ENCODE data around the gene KDM8.
"Not testable (repeated sequence)": the region's sequence is repeated elsewhere in the genome, so short reads cannot be mapped to it uniquely, and the experiment has no call there.

KDM8 gene

DNA sequence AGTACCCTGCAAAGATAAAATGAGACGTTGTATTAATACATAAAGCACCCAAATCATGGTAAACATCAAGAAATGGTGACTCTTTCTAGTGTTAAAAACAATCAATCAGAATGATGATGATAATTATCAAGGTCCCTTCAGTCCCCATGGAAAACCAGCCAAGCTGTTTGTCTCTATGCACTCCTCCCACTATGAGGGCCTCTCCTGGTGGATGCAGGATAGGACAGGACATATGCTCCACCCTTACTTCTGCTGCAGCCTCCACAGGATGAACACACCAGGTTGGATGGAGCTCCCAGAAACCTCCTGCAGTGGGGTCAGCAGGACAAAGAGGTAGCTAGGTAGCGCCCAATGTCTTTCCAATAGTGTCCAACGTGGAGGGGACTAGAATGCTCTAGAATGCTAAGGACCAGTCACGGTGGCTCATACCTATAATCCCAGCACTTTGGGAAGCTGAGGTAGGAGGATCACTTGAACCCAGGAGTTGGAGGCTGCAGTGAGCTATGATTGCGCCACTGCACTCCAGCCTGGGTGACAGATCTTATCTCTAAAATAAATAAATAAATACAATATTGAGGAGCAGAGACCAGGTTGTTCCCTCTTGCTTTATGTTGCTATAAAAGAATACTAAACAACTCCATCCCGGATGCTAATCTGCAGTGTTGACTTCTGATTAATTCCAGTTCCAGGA is 9.9 kb upstream of the KDM8 start:
- no peak for DNase-seq

DNA sequence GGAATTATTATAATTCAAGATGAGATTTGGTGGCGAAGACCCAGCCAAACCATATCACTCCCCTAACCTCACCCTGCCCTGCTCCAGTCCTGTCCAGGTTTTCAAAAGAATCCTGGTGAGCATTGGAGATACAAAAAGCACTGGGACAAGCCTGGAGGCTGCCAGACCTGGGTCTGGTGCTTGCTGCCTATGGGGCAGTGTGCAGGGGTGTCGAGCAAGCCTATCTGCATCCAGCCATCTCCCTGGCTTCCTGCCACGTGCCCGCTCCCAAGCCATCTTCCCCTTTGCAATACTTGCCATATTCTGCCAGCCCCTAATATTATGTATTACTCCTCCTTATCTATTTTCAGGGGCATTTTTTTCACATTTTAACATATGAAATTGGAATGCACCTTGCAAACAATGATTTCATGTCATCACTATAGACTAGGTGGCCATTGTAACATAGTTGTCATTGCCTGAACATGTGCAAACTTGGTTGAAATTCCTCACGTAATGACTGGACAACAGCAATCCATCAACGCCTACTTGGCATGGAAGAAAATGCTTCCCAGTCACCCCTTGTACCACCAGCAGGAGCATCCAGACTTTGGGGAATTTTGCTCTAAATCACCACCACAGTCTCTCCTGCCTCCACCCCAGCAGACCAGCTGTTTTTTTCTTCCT is 8.1 kb upstream of the KDM8 start:
- DNase-seq, result no peak

DNA sequence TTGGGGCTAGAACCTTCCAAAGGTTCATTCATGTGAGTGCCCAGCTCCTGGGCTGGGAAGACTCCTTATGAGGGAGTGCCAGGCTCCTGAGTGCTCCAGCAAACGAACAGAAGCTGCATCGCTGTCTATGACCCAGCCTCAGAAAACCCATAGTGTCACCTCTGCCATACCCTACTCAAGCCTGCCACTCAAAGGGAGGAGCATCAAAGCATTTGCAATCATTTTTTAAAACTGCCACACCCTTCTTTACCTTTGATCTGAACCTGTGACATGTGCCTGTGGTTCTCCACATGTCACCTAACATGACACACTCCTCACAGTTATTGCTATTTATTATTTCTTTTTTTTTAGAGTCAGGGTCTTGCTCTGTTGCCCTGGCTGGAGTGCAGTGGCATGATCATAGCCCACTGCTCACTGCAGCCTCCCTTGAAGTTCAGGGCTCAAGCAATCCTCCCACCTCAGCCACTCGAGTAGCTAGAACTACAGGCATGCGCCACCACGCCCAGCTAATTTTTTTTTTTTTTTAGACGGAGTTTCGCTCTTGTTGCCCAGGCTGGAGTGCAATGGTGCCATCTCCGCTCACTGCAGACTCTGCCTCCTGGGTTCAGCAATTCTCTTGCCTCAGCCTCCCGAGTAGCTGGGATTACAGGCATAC is 7.3 kb upstream of the KDM8 start:
- no peak for DNase-seq

DNA sequence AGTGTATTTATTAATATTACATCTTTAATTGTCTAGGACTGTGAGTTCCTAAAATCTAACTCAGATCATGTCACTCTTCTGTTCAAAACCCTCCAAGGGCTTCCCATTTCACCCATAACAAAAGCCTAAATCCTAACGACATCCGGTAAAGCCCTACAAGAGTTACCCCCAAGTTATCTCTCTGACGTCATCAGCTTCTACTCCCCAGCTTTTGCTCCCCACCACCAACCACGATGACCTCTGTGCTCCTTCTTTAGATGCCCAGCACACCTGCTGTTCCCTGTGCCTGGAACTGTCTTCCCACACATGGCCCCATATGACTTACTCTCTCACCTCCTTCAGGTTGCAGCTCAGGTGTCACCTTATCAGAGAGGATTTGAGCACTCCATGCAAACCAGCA is 6.3 kb upstream of the KDM8 start:
- no peak for DNase-seq

DNA sequence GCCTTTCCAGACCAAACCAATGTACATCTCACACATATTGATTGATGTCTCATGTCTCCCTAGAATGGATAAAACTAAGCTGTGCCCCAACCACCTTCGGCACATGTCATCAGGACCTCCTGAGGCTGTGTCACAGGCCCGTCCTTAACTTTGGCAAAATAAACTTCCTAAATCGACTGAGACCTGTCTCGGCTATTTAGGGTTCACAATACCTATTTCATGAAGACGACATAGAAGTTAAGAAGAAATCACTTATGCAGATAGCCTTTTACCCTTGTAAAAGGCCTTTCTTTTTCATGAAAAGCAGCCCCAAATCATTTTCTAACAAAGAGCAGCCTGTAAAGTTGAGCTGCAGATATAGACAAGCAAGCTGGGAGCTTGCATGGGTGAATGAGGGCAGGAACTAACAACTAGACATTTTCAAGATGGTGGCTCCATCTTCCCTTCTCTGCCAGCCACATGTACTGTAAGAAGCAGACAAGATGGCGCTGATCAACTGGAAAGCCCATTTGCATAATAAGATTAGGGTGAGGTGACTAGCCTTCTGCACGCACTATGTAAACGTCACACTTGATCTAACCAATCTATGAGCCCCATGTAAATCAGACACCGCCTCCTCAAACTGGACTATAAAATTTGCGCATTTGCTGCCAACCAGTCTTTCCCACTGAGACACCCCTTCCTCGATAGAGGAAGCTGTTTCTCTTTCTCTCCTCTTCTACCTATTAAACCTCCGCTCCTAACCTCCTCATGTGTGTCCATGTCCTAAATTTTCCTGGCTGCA is 4.7 kb upstream of the KDM8 start:
- DNase-seq, result no peak

DNA sequence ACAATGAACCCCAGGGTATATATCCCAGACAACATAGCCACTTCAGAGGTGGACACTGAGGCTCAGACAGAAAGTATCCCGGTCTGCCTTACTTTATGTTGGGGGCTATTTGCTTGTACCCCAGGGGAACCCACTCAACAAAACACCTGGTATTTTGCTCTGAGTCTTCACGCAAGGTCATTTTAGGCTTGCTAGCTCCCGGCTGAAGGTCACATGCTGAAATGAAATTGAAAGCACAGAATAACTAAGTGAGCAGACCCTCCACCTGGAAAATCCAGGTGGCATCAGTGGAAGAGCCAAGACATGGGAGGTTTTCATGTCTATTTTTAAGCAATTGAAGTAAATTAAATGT is 4.1 kb upstream of the KDM8 start:
- DNase-seq, result no peak

DNA sequence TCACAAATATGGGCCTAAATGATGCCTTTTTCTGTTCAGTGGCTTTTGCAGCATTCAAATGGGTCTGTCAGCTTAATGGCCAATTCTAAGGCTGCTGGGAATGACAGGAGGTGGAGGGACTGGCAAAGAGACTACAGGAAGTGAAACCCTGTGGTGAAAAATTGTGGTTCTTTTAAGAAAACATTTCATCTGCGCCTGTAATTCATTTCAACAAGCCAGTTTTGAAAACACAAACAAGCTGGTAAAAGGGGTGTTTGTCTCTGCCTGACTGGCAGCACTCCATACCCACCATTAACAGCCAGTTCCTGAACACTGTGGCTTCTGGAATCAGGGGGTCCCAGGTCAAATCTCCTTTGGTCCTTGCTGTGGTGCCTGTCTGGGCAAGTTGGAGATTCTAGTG is 3.6 kb upstream of the KDM8 start:
- no peak for DNase-seq

DNA sequence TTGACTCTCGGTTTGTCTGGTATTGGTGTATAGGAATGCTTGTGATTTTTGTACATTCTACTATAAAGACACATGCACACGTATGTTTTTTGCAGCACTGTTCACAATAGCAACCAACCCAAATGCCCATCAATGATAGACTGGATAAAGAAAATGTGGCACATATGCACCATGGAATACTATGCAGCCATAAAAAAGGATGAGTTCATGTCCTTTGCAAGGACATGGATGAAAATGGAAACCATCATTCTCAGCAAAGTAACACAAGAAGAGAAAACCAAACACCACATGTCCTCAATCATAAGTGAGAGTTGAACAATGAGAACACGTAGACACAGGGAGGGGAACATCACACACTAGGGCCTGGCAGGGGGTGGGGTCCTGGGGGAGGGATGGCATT is 2.4 kb upstream of the KDM8 start:
- not testable (repeated sequence) for DNase-seq

DNA sequence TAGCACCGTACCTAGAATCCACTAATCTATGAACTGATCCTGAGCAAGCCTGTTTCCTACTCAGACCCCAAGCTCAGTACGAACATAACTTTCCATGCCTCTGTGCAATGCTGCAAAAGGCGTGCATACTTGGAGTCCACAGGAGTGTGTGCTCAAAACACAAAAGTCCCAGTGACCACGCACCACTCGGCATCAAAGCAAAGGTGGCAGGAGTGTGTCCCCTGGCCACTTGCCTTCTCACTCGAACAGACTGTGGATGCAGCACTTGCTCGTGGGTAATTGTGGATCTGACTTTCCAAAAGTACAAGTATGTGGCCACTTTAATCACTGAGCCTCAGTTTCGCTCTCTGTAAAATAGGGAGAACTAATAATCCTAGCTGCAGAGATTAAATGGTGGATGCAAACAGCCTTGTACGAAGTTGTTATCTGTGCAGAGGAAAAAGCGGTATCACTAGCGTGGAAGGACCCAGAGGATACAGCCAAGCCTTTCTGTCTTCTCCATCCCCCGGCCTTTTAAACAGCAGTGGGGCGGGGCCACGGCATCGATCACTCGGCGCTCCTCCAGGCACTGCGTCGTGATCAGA is 311 bp upstream of the KDM8 start:
- DNase-seq, result no peak

DNA sequence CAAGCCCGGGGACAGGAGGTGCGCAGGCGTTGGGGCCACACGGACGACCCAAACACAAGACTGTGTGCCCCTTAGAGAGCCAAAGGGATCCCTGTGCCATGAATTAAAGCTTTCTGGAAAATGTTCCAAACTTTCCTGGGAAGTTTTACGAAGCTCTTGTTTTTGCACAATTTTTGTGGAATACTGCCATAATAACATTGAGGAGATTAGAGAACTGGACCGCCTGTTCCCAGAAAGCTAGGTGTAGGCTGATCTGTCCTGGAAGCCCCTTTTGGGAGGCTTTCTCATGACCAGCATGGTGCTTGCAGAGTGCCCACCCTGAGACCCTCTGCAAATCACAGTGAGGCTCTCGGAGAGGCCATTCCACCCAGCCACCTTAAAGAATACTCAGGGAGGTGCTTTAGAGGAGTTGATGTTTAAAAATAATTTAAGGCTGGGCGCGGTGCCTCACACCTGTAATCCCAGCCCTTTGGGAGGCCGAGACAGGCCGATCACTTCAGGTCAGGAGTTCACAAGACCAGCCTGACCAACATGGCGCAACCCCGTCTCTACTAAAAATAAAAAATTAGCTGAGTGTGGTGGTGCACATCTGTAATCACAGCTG is 1.1 kb downstream of the KDM8 start:
- no peak for DNase-seq

DNA sequence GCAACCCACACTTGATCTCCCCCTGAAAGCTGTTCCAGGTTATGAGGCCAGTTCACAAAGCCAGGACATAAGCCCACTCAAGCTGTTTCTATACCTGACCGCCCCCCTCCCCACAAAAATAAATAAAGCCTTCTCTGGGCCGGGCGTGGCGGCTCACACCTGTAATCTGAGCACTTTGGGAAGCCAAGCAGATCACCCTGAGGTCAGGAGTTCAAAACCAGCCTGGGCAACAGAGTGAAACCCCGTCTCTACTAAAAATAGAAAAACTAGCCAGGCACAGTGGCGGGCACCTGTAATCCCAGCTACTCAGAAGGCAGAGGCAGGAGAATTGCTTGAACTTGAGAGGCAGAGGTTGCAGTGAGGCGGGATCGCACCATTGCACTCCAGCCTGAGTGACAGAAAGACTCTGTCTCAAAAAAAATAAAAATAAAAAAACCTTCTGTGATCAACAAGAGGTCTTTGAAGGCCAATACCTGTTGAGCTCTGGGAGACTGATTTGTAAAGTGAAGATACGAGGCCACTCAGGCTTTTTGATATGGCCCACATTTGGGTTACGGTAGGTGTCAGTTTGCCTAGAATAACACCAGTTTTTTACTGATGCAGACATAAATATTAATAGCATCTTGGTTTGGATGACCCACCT is 2.2 kb downstream of the KDM8 start:
- no peak for DNase-seq

DNA sequence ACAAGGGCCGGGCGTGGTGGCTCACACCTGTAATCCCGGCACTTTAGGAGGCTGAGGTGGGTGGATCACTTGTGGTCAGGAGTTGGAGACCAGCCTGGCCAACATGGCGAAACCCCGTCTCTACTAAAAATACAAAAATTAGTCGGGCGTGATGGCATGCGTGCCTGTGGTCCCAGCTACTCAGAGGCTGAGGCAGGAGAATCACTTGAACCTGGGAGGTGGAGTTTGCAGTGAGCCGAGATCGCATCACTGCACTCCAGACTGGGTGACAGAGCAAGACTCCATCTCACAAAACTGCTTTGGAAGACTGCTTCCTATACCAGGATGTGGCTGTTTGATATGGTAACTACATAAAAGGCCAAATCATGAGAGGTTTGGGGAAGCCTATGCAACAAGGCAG is 3.8 kb downstream of the KDM8 start:
- not testable (repeated sequence) for DNase-seq

DNA sequence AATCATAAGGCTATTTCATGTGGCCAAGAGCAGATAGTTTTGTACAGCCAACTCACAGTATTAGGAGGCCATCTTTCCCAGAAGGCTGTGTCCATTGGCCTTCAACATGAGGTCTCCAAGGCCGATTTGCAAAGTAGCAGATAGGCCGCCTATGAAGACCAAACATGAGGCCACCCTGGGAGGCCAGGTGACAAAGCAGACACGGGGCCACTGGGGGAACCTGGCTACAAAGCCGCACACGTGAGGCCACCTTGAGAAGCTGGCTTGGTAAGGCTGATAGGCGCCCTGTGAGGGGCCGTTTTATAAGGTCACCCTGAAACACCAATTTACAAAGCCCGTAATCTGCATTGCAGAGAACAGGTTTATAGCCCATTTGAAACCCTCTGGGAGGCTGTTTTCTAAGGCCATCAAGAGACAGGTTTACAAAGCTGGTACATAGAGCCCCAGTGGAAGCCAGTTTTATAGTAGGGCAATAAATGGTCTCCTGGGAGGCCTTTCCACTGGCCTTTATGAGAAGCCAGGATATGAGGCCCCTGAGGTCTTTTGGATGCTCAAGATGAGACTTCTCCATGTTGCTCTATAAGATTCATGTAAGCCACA is 4.9 kb downstream of the KDM8 start:
- DNase-seq, result no peak

DNA sequence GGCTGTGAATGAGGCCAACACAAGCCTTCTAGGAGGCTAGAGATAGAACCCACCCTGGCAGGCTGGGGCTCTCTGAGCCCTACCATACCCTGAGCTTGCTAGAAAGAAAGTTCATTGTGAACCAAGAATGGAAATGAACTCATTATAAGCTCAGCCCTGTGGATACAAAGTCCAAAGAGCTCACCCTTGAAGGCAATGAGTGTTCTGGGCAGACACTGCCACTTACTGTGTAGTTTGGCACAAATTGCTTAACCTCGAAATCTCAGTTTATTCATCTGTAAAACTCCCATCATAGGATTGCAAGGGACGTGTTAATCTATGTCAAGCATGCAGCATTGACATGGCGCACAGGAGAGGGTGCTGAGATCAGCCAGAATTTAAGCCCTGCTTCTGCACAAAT is 5.5 kb downstream of the KDM8 start:
- no peak for DNase-seq

DNA sequence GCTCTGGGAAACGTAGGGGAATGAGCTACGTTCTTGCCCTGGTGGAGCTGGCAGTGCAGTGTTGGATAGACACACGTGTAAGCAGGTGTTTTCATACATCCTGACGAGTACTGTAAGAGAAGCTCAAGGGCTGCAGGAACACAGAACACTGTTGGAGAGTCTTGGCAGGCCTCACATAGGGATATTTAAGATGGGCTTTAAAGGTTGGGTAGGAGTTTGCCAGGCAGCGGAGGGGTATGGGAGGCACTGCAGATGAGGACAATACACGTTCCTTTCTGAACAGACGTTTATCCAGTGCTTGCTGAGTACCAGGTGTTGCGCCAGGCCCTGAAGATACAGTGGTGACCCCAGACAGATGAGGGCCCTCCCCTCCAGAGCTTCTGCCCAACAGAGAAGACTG is 6.3 kb downstream of the KDM8 start:
- DNase-seq, result no peak

DNA sequence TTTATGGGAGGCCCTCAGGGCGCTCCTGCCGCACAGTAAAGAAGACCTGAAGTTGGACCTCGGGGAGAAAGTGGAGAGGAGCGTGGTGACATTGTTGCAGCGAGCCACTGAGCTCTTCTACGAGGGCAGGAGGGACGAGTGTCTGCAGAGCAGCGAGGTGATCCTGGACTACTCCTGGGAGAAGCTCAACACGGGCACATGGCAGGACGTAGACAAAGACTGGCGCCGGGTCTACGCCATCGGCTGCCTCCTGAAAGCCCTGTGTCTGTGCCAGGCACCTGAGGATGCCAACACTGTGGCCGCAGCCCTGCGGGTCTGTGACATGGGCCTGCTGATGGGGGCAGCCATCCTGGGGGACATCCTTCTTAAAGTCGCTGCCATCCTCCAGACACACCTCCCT is 6.8 kb downstream of the KDM8 start:
- no peak for DNase-seq

DNA sequence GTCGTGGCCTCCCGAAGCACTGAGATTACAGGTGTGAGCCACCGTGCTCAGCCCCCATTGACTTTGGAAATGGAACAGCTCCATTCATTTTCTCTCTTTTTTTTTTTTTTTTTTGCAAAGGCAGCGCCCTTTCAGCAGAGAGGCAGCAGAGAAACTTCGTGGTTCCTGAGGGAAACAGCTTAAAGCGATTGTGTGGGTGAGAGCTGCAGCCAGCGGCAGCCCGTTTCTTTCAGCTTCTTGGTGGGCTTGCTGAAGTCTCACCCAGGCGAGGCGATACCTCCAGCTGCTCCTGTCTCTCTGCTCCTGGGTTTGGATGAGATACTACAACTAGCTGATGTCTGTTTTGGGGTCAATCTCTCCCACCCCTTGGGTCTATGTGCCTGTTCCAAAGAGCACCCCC is 7.7 kb downstream of the KDM8 start:
- DNase-seq, result no peak

DNA sequence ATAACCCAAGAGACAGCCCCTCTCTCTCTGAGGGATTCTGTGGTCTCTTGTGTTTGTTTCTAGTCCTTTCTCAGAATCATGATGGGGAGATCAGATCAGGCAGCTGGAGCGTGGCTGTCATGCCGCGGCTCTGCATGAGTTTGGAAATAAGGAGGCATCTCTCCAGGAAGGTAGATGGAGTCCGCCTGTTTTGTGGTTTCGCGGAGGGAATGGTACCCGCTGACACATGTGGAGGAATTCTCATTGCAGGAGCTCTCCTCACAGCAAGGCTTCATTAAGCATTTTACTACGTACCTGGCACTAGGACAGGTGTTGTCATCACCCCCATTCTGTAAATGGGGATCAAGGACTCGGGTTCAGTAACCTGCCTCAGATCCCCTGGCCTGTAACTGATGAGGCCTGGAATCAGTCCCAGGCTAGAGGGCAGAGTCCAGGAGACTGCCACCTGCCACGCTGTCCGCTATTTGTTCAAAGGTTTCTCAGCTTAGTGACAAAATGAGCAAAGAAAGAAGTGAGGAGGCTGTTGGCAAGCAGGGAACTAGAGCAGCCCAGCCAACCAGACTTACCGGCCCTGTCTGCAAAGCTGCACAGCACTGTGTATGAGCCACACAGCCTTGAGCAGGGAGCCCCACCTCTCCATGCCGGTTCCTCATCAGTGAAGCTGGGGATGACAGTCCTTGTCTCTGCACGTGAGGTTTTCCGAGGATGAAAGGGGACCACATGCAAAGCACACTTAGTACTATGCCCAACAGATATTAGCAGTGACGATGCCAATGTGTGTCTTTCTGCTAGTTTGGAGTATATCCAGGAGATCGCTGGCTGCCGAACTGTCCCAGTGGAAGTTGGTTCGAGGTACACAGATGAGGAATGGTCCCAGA is 11.0 kb downstream of the KDM8 start:
- DNase-seq, result no peak

DNA sequence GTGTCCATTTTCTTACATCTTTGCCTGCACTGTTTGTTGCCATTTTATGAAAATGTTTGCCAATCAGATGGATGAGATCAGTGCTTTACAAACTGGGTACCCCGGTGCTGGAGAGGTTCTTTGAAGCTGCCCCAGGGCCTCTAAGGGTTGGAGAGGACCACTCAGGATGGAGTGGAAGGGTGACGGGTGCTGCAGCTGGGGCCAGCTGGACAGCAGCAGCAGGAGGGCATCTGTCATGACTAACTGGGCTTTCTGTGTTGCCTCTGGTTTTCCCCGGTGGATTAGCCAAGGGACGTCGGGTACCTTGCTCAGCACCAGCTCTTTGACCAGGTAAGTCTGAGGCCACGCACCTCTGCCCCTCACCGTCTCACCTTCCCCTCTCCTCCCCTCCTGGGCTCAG is 12.3 kb downstream of the KDM8 start:
- DNase-seq, result no peak

DNA sequence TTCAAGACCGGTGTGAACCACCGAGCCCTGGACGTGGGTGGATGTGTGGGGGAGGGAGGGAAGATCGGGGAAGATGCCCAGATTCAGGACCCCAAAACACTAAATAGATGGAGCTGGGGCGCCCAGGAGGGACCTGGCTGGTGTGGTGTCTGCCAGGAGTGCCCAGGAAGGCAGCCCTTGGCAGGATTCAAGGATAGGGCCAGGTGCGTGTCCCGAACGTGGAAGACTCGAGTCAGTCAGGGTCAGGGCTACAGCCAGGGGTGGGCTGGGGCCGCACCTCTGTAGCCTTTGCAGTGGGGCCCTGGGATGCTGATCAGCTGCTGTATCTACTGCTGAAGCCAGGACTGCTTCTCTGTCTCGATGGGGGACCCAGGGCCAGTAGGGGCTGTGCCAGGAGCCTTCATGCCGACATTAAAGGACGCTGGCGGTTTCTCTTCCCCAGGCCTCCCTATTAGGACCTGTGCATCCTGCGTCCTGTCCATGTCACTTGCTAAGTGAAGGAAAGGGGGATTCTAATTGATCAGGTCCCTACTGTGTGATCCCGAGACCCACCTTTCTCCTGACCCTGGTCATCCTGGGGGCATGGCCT is 13.1 kb downstream of the KDM8 start:
- DNase-seq, result no peak

DNA sequence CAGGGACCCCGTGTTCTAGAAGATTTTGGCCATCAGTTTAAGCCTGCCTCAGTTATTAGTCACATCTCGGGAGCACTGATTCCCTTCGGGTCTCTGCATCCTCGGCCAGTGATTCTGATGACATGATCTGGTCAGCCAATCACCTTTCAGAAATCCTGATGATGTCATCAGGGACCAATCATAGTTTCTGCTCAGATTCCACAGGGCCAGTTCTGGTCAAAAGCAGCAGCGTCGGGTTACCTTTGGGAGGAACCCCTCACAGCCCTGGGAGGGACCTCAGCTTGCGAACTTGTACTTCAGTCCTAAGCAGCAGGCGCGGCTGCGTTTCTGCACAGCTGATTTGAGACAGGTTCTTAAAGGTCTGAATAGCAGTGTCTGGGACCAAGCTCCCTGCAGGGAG is 13.9 kb downstream of the KDM8 start:
- no peak for DNase-seq

Measured in NCI-H1417 treated with DMSO at 0.1 percent for 48 hours (cell line).